Neural cell (in vitro differentiated cells): ENCODE measurements around the gene MUSTN1. TPM values are rescaled to one million over a fixed set of nuclear protein-coding genes. Genes with fewer than 3 reads are reported as not detected.

Experiments used
- H2AFZ ChIP-seq: fragments of 200-600, 300-800 bp; sonication (generic), shearing (Covaris generic); 2 replicates; pipeline ENCODE4 v1.6.0; 2014; ENCODE audit warnings: low read depth, mild to moderate bottlenecking, antibody characterized with exemption, low read length, moderate library complexity
- H3F3A ChIP-seq: fragments of 200-600 bp; shearing (Covaris generic); 2 replicates; pipeline ENCODE4 v1.6.1; 2016; ENCODE audit warnings: mild to moderate bottlenecking, moderate library complexity, mixed read lengths, antibody characterized with exemption, low read length; ENCODE audit not compliant: insufficient read depth, poor library complexity, severe bottlenecking
- H3K27ac ChIP-seq: fragments of 200-600, 300-800 bp; sonication (generic), shearing (Covaris generic); 2 replicates; pipeline ENCODE4 v1.5.1; 2014; ENCODE audit warnings: mild to moderate bottlenecking, low read length, moderate library complexity
- H3K27me3 ChIP-seq: fragments of 300-800, 200-600 bp; sonication (generic), shearing (Covaris generic); 2 replicates; pipeline ENCODE4 v1.6.0; 2014; ENCODE audit warnings: mild to moderate bottlenecking, low read depth, low read length, moderate library complexity; ENCODE audit not compliant: insufficient read depth
- H3K36me3 ChIP-seq: fragments of 300-800, 200-600 bp; sonication (generic), shearing (Covaris generic); 2 replicates; pipeline ENCODE4 v1.5.1; 2014; ENCODE audit warnings: mild to moderate bottlenecking, antibody characterized with exemption, low read length, moderate library complexity; ENCODE audit not compliant: insufficient read depth
- H3K4me2 ChIP-seq: fragments of 300-800, 200-600 bp; sonication (generic), shearing (Covaris generic); 2 replicates; pipeline ENCODE4 v1.6.0; 2014; ENCODE audit warnings: mild to moderate bottlenecking, low read length
- H3K4me3 ChIP-seq: fragments of 300-800, 200-600 bp; sonication (generic), shearing (Covaris generic); 2 replicates; pipeline ENCODE4 v1.5.1; 2014; ENCODE audit warnings: mild to moderate bottlenecking, low read length, moderate library complexity
- H3K79me2 ChIP-seq: fragments of 200-600 bp; shearing (Covaris generic); replicated peaks from 2 replicates; pipeline ENCODE4 v1.6.0; 2014; ENCODE audit warnings: mild to moderate bottlenecking, low read length, moderate library complexity; ENCODE audit not compliant: insufficient read depth
- H3K9ac ChIP-seq: fragments of 300-800, 200-600 bp; sonication (generic), shearing (Covaris generic); 2 replicates; pipeline ENCODE4 v1.6.1; 2016; ENCODE audit warnings: mild to moderate bottlenecking, low read length, mixed read lengths
- H3K9me2 ChIP-seq: fragments of 200-600 bp; shearing (Covaris generic); 2 replicates; pipeline ENCODE4 v1.6.1; 2016; ENCODE audit warnings: mild to moderate bottlenecking, low read length, mixed read lengths; ENCODE audit not compliant: insufficient read depth
- H3K9me3 ChIP-seq: fragments of 200-600, 300-800 bp; sonication (generic), shearing (Covaris generic); 2 replicates; pipeline ENCODE4 v1.6.1; 2016; ENCODE audit warnings: mild to moderate bottlenecking, mixed run types, low read length, moderate library complexity, mixed read lengths
- H4K20me1 ChIP-seq: fragments of 200-600 bp; shearing (Covaris generic); 2 replicates; pipeline ENCODE4 v1.6.1; 2016; ENCODE audit warnings: mild to moderate bottlenecking, mixed run types; ENCODE audit not compliant: insufficient read depth
- CTCF ChIP-seq: fragments of 450-650 bp; IDR thresholded peaks from 2 replicates; pipeline ENCODE4 v1.5.1; 2014; ENCODE audit warnings: antibody characterized with exemption, mild to moderate bottlenecking, moderate library complexity; ENCODE audit not compliant: poor library complexity, severe bottlenecking
- EP300 ChIP-seq: fragments of 450-650 bp; conservative IDR thresholded peaks from 2 replicates; pipeline ENCODE4 v1.6.1; 2014; ENCODE audit warnings: antibody characterized with exemption, mild to moderate bottlenecking, moderate library complexity; ENCODE audit not compliant: poor library complexity, severe bottlenecking
- EZH2 ChIP-seq: fragments of 200-600, 300-800 bp; shearing (Covaris generic), sonication (generic); IDR thresholded peaks from 2 replicates; pipeline ENCODE4 v1.6.1; 2014; ENCODE audit warnings: antibody characterized with exemption, low read length, borderline replicate concordance, mild to moderate bottlenecking; ENCODE audit not compliant: insufficient read depth, poor library complexity, severe bottlenecking
- MXI1 ChIP-seq: fragments of 450-650 bp; conservative IDR thresholded peaks from 2 replicates; pipeline ENCODE4 v1.6.1; 2014; ENCODE audit warnings: antibody characterized with exemption, mild to moderate bottlenecking; ENCODE audit not compliant: poor library complexity, severe bottlenecking
- POLR2AphosphoS5 ChIP-seq: IDR thresholded peaks from 2 replicates; pipeline ENCODE4 v1.6.1; 2012
- RAD21 ChIP-seq: fragments of 450-650 bp; conservative IDR thresholded peaks from 2 replicates; pipeline ENCODE4 v1.6.1; 2014; ENCODE audit warnings: antibody characterized with exemption, mild to moderate bottlenecking, moderate library complexity
- REST ChIP-seq: IDR thresholded peaks from 2 replicates; pipeline ENCODE4 v1.6.1; 2012; ENCODE audit warnings: borderline replicate concordance
- SMC3 ChIP-seq: fragments of 450-650 bp; conservative IDR thresholded peaks from 2 replicates; pipeline ENCODE4 v1.6.1; 2014; ENCODE audit warnings: antibody characterized with exemption, mild to moderate bottlenecking, moderate library complexity; ENCODE audit not compliant: poor library complexity
- TAF1 ChIP-seq: IDR thresholded peaks from 2 replicates; pipeline ENCODE4 v1.6.1; 2012; ENCODE audit warnings: low read depth
- polyA plus RNA-seq: library from polyadenylated mRNA; depleted of rRNA; stranded (reverse); fragments of >200 nt; gene quantifications from 2 replicates; pipeline ENCODE4 v1.2.3, GENCODE V29; 2014

Gene MUSTN1
- polyA plus RNA-seq, 1 donor from 2014 or later, result not detected

GRCh38 chr3:52827866-52828376, 6.9 kb downstream of the MUSTN1 start:
- peaks cover 2% of the 10 kb centered on the region for H3K36me3 ChIP-seq
- no peak overlapping the region for H2AFZ ChIP-seq
- H3K4me2 ChIP-seq, result no peak overlapping the region
- H3K9me3 ChIP-seq, result no peaks in the 10 kb centered on the region
- TF ChIP-seq SMC3 (no peak), POLR2AphosphoS5 (no peak), REST (no peak), EP300 (no peak), TAF1 (no peak), RAD21 (no peak), MXI1 (no peak), EZH2 (no peak), CTCF (no peak)
- H3K27ac ChIP-seq, result no peak overlapping the region
- no peaks in the 10 kb centered on the region for H3F3A ChIP-seq
- no peak overlapping the region for H3K4me3 ChIP-seq
- H4K20me1 ChIP-seq, result no peaks in the 10 kb centered on the region
- no peak overlapping the region for H3K9ac ChIP-seq
- H3K9me2 ChIP-seq, result no peaks in the 10 kb centered on the region
- H3K27me3 ChIP-seq, result no peaks in the 10 kb centered on the region
- H3K79me2 ChIP-seq, result no peaks in the 10 kb centered on the region

GRCh38 chr3:52827441-52827840, 7.4 kb downstream of the MUSTN1 start:
- TF ChIP-seq TAF1 (no peak), MXI1 (no peak), EP300 (no peak), RAD21 (no peak), REST (no peak), SMC3 (no peak), EZH2 (no peak)

More at GRCh38 chr3:52827441-52827840, 7.4 kb downstream of the MUSTN1 start:
- no peaks in the 10 kb centered on the region for H3K9me2 ChIP-seq
- H3K27me3 ChIP-seq, result no peaks in the 10 kb centered on the region
- H3F3A ChIP-seq, result no peaks in the 10 kb centered on the region
- no peak overlapping the region for H2AFZ ChIP-seq
- no peaks in the 10 kb centered on the region for H4K20me1 ChIP-seq
- H3K4me3 ChIP-seq, result no peak overlapping the region
- no peak overlapping the region for H3K27ac ChIP-seq
- no peaks in the 10 kb centered on the region for H3K9me3 ChIP-seq
- no peaks in the 10 kb centered on the region for H3K36me3 ChIP-seq
- no peaks in the 10 kb centered on the region for H3K79me2 ChIP-seq
- H3K9ac ChIP-seq, result no peak overlapping the region
- H3K4me2 ChIP-seq, result no peak overlapping the region
